ENCODE measurements around the gene TUT7. TPM values are rescaled to one million over a fixed set of nuclear protein-coding genes. Genes with fewer than 3 reads are reported as not detected.
"Not testable (repeated sequence)": the region's sequence is repeated elsewhere in the genome, so short reads cannot be mapped to it uniquely, and the experiment has no call there.

Gene TUT7
- total RNA-seq, 1 donor from 2014 or later: 41.9 TPM

DNA sequence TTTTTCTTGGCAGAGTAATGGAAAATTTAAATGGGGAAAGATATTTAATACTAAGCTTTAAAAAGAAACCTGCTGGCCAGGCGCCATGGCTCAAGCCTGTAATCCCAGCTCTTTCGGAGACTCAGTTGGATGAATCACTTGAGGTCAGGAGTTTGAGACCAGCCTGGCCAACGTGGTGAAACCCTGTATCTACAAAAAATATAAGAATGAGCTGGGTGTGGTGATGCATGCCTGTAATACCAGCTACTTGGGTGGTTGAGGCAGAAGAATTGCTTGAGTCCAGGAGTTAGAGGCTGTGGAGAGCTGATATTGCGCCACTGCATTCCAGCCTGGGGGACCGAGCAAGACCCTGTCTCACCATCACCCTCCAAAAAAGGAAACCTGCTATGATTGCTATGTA, 32.8 kb downstream of the TUT7 start:
- H3K36me3 Mint-ChIP-seq (ENCODE audit: low read depth): peaks cover 92% of the 10 kb centered on the region
- DNase-seq (ENCODE audit: low spot score): no peak

DNA sequence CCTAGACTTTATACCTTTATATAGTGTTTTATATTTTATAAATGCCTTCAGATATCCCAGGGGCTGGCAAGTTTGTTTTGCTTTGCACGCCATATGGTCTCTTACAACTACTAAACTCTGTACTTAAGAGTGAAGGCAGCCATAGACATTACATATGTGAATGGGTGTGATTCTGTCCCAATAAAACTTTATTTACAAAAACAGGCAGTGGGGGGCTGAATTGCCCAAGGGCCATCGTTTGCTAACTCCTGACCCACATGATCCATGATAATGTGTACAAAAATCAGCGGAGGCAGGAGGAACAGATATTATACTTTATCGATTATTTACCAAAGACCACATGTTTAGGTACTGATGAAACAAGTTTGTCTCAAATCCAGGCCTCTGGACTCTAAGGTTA, 36.0 kb downstream of the TUT7 start:
- Mint-ChIP-seq H3K27ac (no peak overlapping the region), H3K9me3 (no peaks in the 10 kb centered on the region), H3K36me3 (ENCODE audit: low read depth) (peaks cover 92% of the 10 kb centered on the region), H3K27me3 (ENCODE audit: low read depth) (no peaks in the 10 kb centered on the region), H3K4me1 (ENCODE audit: low read depth) (peaks cover 17% of the 10 kb centered on the region), H3K4me3 (ENCODE audit: low read depth) (no peak overlapping the region)
- DNase-seq (ENCODE audit: low spot score): no peak
- intact Hi-C loops (cut with micrococcal nuclease): no loop called here

More for the DNA sequence above, 32.8 kb downstream of the TUT7 start:
- Mint-ChIP-seq H3K27ac (no peak overlapping the region), H3K9me3 (no peaks in the 10 kb centered on the region), H3K27me3 (ENCODE audit: low read depth) (no peaks in the 10 kb centered on the region), H3K4me3 (ENCODE audit: low read depth) (no peak overlapping the region), H3K4me1 (ENCODE audit: low read depth) (peaks cover 2% of the 10 kb centered on the region)
- intact Hi-C loops (cut with micrococcal nuclease): no loop called here

DNA sequence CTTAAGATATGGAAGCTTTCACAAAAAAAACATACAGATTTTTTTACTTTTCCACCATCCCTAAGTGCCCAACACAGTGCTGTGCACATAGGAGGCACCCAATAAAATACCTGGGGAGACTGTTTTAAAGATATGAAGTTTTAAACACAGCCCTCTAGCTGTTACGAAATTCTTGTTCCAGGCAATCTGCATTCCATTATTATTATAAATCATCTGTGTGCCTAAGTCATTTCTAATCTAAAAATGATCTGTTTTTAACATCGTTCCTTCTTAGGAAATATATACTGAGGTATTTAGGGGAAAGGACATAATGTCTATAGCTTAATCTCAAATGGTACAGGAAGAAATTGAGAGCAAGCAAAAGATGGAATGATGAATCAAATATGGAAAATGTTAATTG, 39.1 kb downstream of the TUT7 start:
- Mint-ChIP-seq H3K27ac (no peak overlapping the region), H3K27me3 (ENCODE audit: low read depth) (no peaks in the 10 kb centered on the region)
- intact Hi-C loops (cut with micrococcal nuclease): no loop called here

DNA sequence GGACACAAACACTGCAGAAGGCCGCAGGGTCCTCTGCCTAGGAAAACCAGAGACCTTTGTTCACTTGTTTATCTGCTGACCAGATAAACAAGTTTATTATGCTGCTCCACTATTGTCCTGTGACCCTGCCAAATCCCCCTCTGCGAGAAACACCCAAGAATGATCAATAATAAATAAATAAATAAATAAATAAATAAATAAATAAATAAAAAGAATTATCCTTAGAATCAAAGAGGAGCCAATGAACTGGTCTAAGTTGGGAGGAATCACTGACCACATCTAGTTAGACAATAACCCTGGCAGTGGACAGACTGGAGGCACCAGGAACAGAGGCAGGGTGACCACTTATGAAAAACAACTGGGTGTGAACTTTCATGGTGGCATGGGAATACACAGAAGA, 41.3 kb downstream of the TUT7 start:
- Mint-ChIP-seq H3K36me3 (ENCODE audit: low read depth) (peaks cover 88% of the 10 kb centered on the region), H3K4me1 (ENCODE audit: low read depth) (peaks cover 19% of the 10 kb centered on the region)
- H3K27me3 Mint-ChIP-seq (ENCODE audit: low read depth); H3K4me3 Mint-ChIP-seq (ENCODE audit: low read depth); intact Hi-C loops (cut with micrococcal nuclease); H3K27ac Mint-ChIP-seq; DNase-seq (ENCODE audit: low spot score); H3K9me3 Mint-ChIP-seq: not testable (repeated sequence)

More for the DNA sequence above, 39.1 kb downstream of the TUT7 start:
- no peak for DNase-seq (ENCODE audit: low spot score)
- H3K4me3 Mint-ChIP-seq (ENCODE audit: low read depth): no peak overlapping the region
- H3K9me3 Mint-ChIP-seq: no peaks in the 10 kb centered on the region
- peaks cover 19% of the 10 kb centered on the region for H3K4me1 Mint-ChIP-seq (ENCODE audit: low read depth)
- peaks cover 92% of the 10 kb centered on the region for H3K36me3 Mint-ChIP-seq (ENCODE audit: low read depth)

DNA sequence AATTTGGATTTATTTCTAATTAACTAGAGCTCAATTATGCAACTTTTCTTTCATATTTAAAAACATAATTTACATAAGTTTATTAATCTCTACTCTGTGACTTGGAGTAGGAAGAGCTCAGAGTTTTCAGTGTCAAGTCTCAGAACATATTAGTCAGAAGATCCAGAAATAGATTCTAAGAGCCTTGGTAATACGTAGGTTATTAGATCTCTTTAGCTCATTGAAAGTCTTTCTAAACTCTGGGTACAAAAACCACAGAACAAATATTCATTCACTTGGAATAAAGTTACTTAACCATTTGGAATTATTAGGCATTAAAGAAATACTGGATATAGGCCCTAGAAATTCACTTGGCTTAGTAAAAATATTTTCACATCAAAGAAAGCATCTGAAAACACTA, 45.5 kb downstream of the TUT7 start:
- no peaks in the 10 kb centered on the region for H3K27me3 Mint-ChIP-seq (ENCODE audit: low read depth)
- H3K9me3 Mint-ChIP-seq: no peaks in the 10 kb centered on the region
- H3K27ac Mint-ChIP-seq: no peak overlapping the region
- no peak overlapping the region for H3K4me3 Mint-ChIP-seq (ENCODE audit: low read depth)
- intact Hi-C loops (cut with micrococcal nuclease): no loop called here
- peaks cover 27% of the 10 kb centered on the region for H3K4me1 Mint-ChIP-seq (ENCODE audit: low read depth)
- H3K36me3 Mint-ChIP-seq (ENCODE audit: low read depth): peaks cover 88% of the 10 kb centered on the region
- DNase-seq (ENCODE audit: low spot score): no peak

DNA sequence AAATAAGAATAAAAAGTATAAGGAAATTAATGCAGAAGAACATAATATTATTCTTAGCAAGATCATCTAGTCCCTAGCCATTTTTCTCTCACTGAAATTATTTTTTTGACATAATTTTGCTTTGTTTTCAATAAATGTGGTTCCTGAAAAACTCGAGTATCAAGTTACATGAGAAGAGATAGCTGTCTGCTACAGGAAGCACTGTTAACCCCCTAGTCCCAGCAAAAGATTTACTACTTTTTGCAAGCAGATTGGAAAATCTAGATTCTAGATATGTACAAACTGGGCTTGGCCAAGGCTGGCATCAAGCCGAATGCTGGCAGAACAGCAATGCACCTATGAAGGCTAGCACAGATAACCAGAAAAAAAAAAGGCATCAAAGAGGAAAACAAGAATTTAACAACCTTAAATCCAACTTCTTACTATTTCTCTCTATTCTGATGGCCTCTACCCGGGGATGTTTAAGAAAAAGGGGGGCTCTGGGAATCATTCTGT, 49.9 kb downstream of the TUT7 start:
- Mint-ChIP-seq H3K4me1 (ENCODE audit: low read depth) (peaks cover 41% of the 10 kb centered on the region), H3K4me3 (ENCODE audit: low read depth) (peak overlapping the region; percentile 21), H3K27me3 (ENCODE audit: low read depth) (no peaks in the 10 kb centered on the region), H3K9me3 (no peaks in the 10 kb centered on the region), H3K36me3 (ENCODE audit: low read depth) (peaks cover 80% of the 10 kb centered on the region), H3K27ac (peak overlapping the region; percentile 95)
- no peak for DNase-seq (ENCODE audit: low spot score)
- intact Hi-C loops (cut with micrococcal nuclease): no loop called here

DNA sequence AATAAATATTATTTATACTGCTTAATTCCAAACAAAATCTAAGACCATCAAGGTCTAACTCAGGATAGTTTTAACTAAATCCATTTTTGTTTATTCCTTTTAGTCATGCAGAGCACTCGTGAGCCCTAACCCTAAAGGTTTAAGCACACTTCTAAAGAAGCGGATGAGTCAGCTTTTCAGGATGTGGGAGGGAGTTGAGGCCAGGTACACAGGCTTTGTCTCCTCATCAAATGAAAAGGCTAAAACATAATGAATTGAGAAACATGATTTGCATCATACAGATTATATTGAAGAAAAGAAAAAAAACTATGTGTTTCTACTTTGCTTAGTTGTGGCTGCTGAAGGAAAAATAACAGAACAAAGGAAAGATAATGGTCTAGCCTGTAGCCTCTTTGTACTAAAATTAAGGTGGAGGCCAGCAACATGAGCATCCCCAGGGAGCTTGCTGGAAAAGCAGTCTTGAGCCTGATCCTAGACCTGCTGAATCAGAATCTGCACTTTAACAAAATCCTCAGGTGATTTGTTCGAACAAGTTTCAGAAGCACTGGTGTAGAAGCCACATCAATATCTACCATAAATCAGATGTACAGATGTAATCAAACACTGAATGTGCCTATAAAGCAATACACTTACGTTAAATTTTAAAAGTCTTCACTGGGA, 50.8 kb downstream of the TUT7 start:
- H3K36me3 Mint-ChIP-seq (ENCODE audit: low read depth): peaks cover 85% of the 10 kb centered on the region
- peaks cover 48% of the 10 kb centered on the region for H3K4me1 Mint-ChIP-seq (ENCODE audit: low read depth)
- intact Hi-C loops (cut with micrococcal nuclease): loop anchor here (2.0 kb wide), 2 partner anchors 21 to 49 kb away; partner anchors contain the start of gene ISCA1
- peak overlapping the region; percentile 64 for H3K4me3 Mint-ChIP-seq (ENCODE audit: low read depth)
- no peaks in the 10 kb centered on the region for H3K27me3 Mint-ChIP-seq (ENCODE audit: low read depth)
- H3K27ac Mint-ChIP-seq: peak overlapping the region; percentile 95
- no peaks in the 10 kb centered on the region for H3K9me3 Mint-ChIP-seq
- DNase-seq (ENCODE audit: low spot score): peak; percentile 26

DNA sequence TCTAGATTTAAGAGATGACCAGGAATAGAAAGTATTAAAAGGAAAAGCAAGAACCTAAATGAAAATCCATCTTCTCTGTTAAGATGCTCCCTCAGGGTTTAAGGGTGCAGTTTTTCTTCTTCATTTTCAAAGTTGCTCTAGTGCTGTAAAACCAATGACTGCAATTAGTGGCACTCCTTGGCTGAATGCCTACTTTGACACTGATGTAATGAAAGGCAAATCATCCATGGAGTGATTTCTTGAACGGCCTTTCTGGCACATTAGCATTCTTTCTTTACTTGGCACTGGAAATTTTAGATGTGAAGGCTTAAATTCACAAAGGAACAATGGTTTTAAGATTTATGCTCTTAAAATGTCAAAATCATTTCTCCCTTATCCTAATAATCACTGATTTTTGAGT, 52.5 kb downstream of the TUT7 start:
- no peaks in the 10 kb centered on the region for H3K9me3 Mint-ChIP-seq
- no peaks in the 10 kb centered on the region for H3K27me3 Mint-ChIP-seq (ENCODE audit: low read depth)
- H3K36me3 Mint-ChIP-seq (ENCODE audit: low read depth): peaks cover 85% of the 10 kb centered on the region
- no peak for DNase-seq (ENCODE audit: low spot score)
- H3K4me1 Mint-ChIP-seq (ENCODE audit: low read depth): peaks cover 54% of the 10 kb centered on the region
- H3K4me3 Mint-ChIP-seq (ENCODE audit: low read depth): no peak overlapping the region
- peak overlapping the region; percentile 67 for H3K27ac Mint-ChIP-seq
- intact Hi-C loops (cut with micrococcal nuclease): loop anchor here (2.0 kb wide), 2 partner anchors 19 to 51 kb away; partner anchors contain the start of gene ISCA1

DNA sequence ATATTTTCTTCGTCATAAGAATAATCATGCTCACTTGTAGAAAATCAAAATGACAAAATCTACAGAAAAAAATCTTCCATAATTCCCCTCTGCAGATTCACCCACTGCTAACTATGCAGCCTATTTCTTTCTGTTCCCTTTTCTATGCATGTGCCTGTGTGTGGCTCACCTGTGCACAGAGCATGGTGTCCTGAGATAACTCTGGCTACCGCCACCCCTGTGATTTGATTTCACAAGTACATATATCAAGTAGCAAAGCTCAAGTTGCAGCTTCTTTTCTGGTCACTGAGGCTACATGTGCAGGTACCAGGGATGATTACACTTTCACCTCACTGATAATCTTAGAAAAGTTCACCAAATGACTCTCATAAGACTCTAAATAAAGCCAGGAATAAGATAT, 53.5 kb downstream of the TUT7 start:
- intact Hi-C loops (cut with micrococcal nuclease): no loop called here
- H3K36me3 Mint-ChIP-seq (ENCODE audit: low read depth): peaks cover 85% of the 10 kb centered on the region
- no peak overlapping the region for H3K4me3 Mint-ChIP-seq (ENCODE audit: low read depth)
- no peaks in the 10 kb centered on the region for H3K27me3 Mint-ChIP-seq (ENCODE audit: low read depth)
- H3K4me1 Mint-ChIP-seq (ENCODE audit: low read depth): peaks cover 55% of the 10 kb centered on the region
- H3K9me3 Mint-ChIP-seq: no peaks in the 10 kb centered on the region
- DNase-seq (ENCODE audit: low spot score): no peak
- no peak overlapping the region for H3K27ac Mint-ChIP-seq

DNA sequence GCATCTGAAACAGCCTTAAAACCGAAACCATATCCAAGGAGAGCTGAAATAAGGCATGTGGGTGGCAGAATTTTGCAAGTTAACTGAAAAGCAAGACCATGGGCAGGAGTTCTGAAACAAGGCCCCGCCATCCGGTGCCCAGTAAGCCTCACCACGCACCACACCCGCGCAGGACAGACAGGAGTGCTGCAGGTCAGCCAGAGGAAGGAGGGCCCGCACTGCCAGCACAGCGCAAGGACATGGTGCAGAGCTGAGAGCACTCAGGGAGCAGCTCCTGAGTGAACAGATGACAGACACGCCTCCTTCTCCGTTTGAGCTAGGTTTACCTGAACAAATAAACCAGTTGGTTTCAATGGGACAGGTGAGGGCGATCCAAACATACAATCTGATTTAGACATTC, 55.3 kb downstream of the TUT7 start:
- H3K27ac Mint-ChIP-seq: peak overlapping the region; percentile 49
- peaks cover 79% of the 10 kb centered on the region for H3K36me3 Mint-ChIP-seq (ENCODE audit: low read depth)
- intact Hi-C loops (cut with micrococcal nuclease): loop anchor here (2.0 kb wide), 1 partner anchor 42 kb away; no protein-coding TSS in a partner anchor
- H3K4me3 Mint-ChIP-seq (ENCODE audit: low read depth): no peak overlapping the region
- DNase-seq (ENCODE audit: low spot score): no peak
- peaks cover 42% of the 10 kb centered on the region for H3K4me1 Mint-ChIP-seq (ENCODE audit: low read depth)
- H3K27me3 Mint-ChIP-seq (ENCODE audit: low read depth): no peaks in the 10 kb centered on the region
- no peaks in the 10 kb centered on the region for H3K9me3 Mint-ChIP-seq

DNA sequence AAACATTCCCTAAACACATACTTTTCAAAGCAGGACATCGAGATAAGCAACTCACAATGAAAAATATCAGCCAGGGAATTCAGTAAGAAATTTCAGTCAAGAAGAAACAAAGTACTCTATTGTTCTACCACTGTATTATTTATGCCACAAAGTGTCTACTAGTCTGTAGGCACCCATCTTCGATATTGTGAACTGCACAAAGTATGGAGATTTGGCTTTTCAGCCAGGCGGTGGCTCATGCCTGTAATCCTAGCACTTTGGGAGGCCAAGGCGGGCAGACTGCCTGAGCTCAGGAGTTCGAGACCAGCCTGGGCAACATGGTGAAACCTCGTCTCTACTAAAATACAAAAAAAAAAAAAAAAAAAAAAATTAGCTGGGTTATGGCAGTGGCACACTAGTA, 63.9 kb downstream of the TUT7 start:
- peaks cover 38% of the 10 kb centered on the region for H3K36me3 Mint-ChIP-seq (ENCODE audit: low read depth)
- H3K27ac Mint-ChIP-seq; intact Hi-C loops (cut with micrococcal nuclease); DNase-seq (ENCODE audit: low spot score); H3K4me1 Mint-ChIP-seq (ENCODE audit: low read depth); H3K9me3 Mint-ChIP-seq; H3K27me3 Mint-ChIP-seq (ENCODE audit: low read depth); H3K4me3 Mint-ChIP-seq (ENCODE audit: low read depth): not testable (repeated sequence)

DNA sequence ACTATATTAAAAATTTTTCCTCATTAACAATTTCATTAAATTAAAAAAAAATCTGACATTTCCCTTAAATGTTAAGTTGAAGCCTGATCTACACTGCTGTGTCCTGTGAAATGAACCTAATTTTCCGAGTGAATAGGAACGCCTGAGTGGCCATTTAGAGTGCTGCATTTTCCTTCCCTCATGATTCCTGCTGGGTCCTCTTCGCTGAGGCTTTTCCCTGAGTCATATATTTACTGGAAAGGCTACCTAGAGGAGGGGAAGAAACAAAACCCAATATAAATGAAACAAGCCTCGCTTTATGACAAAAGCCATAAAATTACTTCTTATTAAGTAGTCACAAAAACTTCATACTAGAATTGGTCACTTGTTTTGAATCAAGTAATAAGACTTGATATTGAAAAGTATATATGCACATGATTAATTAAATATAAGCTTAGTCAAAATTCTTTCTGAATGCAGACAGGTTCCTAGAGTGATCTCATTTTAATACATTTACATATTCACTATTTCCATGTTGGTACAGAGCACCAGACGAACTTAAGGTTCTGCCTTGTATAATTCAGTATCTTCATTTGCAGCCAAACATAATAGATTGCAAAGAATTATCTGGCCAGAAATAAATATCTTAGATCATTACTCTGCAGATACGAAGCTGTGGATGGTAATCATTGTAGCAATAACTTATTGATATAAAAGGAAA, 65.6 kb downstream of the TUT7 start:
- DNase-seq (ENCODE audit: low spot score): no peak
- Mint-ChIP-seq H3K27ac (no peak overlapping the region), H3K27me3 (ENCODE audit: low read depth) (no peaks in the 10 kb centered on the region), H3K4me3 (ENCODE audit: low read depth) (no peak overlapping the region), H3K36me3 (ENCODE audit: low read depth) (peaks cover 28% of the 10 kb centered on the region), H3K4me1 (ENCODE audit: low read depth) (peaks cover 9% of the 10 kb centered on the region), H3K9me3 (no peaks in the 10 kb centered on the region)
- intact Hi-C loops (cut with micrococcal nuclease): no loop called here

DNA sequence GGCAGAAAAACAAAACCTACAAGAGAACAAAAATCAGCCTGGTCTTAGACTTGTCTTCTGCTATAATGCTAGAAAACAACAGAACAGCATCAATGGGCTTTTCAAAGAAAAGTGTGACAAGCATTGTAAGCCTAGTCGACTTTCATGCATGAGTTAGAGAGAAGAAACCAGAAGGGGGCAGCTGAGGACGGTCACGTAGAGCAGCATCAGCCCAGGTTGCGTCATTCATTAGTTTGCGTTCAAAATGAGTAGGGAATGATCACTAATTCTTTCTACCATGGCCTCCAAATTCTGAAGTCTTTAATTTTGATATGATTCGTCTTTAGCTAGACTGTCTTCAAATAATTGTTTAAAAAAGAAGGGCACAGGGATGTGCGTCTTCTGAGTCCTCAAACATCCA, 67.2 kb downstream of the TUT7 start:
- Mint-ChIP-seq H3K27me3 (ENCODE audit: low read depth) (no peaks in the 10 kb centered on the region), H3K36me3 (ENCODE audit: low read depth) (peaks cover 28% of the 10 kb centered on the region), H3K27ac (no peak overlapping the region), H3K9me3 (no peaks in the 10 kb centered on the region), H3K4me1 (ENCODE audit: low read depth) (peaks cover 17% of the 10 kb centered on the region), H3K4me3 (ENCODE audit: low read depth) (no peak overlapping the region)
- DNase-seq (ENCODE audit: low spot score): no peak
- intact Hi-C loops (cut with micrococcal nuclease): no loop called here
